Vagina (tissue), 2 donors: ENCODE measurements around the gene VEGFD.
A peak's percentile ranks its signal among the peaks of the same experiment; 100 is the strongest.

Source experiments
- CTCF ChIP-seq, 3 experiments: fragments of 450-650 bp in 2 of 3; fragments of 200-600 bp in 1 of 3; sonication (generic) in 1 of 3; IDR thresholded peaks; one replicate each; pipeline ENCODE4 v1.5.1; 2017 to 2019; ENCODE audit warnings: antibody characterized with exemption in 3 of 3, mild to moderate bottlenecking in 2 of 3, moderate library complexity in 2 of 3
- POLR2A ChIP-seq, 2 donors: fragments of 450-650 bp; IDR thresholded peaks; one replicate each; pipeline ENCODE4 v1.6.1; 2017; ENCODE audit warnings: antibody characterized with exemption in 2 of 2, mild to moderate bottlenecking in 2 of 2, moderate library complexity in 2 of 2
- POLR2AphosphoS5 ChIP-seq, 2 donors: sonication (generic); formaldehyde crosslinking; IDR thresholded peaks; one replicate each; pipeline ENCODE4 v1.9.0; 2017; ENCODE audit warnings: antibody characterized with exemption in 2 of 2, mild to moderate bottlenecking in 2 of 2, low read depth in 1 of 2; ENCODE audit not compliant: insufficient read depth in 1 of 2

GRCh38 chrX:15334561-15334960, 49.7 kb downstream of the VEGFD start:
- TF ChIP-seq CTCF (IDR thresholded peaks at IDR 0.05) (no peak), POLR2AphosphoS5 (IDR thresholded peaks at IDR 0.05; ENCODE audit: insufficient read depth in 1 of 2, low read depth in 1 of 2) (peak in 1 of 2 donors; percentile 19), POLR2A (IDR thresholded peaks at IDR 0.05) (no peak)
